Activated naive CD4-positive, alpha-beta T cell (primary cell): ENCODE data around the gene TMEM158.
A peak's percentile ranks its signal among the peaks of the same experiment; 100 is the strongest.

Experiments used
- DNase-seq, 4 experiments: peaks; one replicate each; lab custom pipeline; 2025; lab: John Stamatoyannopoulos, UW

TMEM158 gene

GRCh38 chr3:45232521-45232920 is 6.4 kb upstream of the TMEM158 start:
- no peak for DNase-seq

- no peak for DNase-seq
Observed at GRCh38 chr3:45227946-45228345, 1.9 kb upstream of the TMEM158 start.

GRCh38 chr3:45227071-45227820 is 1.2 kb upstream of the TMEM158 start:
- no peak for DNase-seq

- DNase-seq, result peak in 2 of 4 experiments; percentile 3 to 49
Observed at GRCh38 chr3:45225465-45226205, 452 bp downstream of the TMEM158 start.

GRCh38 chr3:45224824-45225464 is 1.1 kb downstream of the TMEM158 start:
- DNase-seq, result no peak

GRCh38 chr3:45223889-45224727 is 2.0 kb downstream of the TMEM158 start:
- DNase-seq, result no peak

GRCh38 chr3:45219694-45220093 is 6.4 kb downstream of the TMEM158 start:
- no peak for DNase-seq

GRCh38 chr3:45218578-45219390 is 7.3 kb downstream of the TMEM158 start:
- no peak for DNase-seq

GRCh38 chr3:45216021-45216609 is 10.0 kb downstream of the TMEM158 start:
- DNase-seq, result no peak

GRCh38 chr3:45215466-45215865 is 10.6 kb downstream of the TMEM158 start:
- DNase-seq, result no peak

- no peak for DNase-seq
Observed at GRCh38 chr3:45214061-45214680, 11.9 kb downstream of the TMEM158 start.

- no peak for DNase-seq
Observed at GRCh38 chr3:45212095-45212468, 14.0 kb downstream of the TMEM158 start.

- no peak for DNase-seq
Observed at GRCh38 chr3:45211466-45212094, 14.5 kb downstream of the TMEM158 start.

- DNase-seq, result peak; percentile 31 to 81 (median 66)
Observed at GRCh38 chr3:45210308-45211041, 15.6 kb downstream of the TMEM158 start.

GRCh38 chr3:45209526-45209925 is 16.6 kb downstream of the TMEM158 start:
- no peak for DNase-seq

- DNase-seq, result no peak
Observed at GRCh38 chr3:45208586-45208985, 17.5 kb downstream of the TMEM158 start.

- no peak for DNase-seq
Observed at GRCh38 chr3:45207446-45207845, 18.6 kb downstream of the TMEM158 start.

GRCh38 chr3:45205126-45205525 is 21.0 kb downstream of the TMEM158 start:
- no peak for DNase-seq

- no peak for DNase-seq
Observed at GRCh38 chr3:45204136-45204535, 22.0 kb downstream of the TMEM158 start.
